Ramos (cell line): ENCODE data around the gene KCNAB1.
"Not testable (repeated sequence)": the region's sequence is repeated elsewhere in the genome, so short reads cannot be mapped to it uniquely, and the experiment has no call there.

Experiments used
- in situ Hi-C: fragments of 300-500 bp; cut with MboI; formaldehyde crosslinking; loops from one replicate; pipeline ENCODE4 v1.14.3; 2022; ENCODE audit warnings: low sequenced_read_pairs; ENCODE audit not compliant: unreplicated experiment

KCNAB1 gene

DNA sequence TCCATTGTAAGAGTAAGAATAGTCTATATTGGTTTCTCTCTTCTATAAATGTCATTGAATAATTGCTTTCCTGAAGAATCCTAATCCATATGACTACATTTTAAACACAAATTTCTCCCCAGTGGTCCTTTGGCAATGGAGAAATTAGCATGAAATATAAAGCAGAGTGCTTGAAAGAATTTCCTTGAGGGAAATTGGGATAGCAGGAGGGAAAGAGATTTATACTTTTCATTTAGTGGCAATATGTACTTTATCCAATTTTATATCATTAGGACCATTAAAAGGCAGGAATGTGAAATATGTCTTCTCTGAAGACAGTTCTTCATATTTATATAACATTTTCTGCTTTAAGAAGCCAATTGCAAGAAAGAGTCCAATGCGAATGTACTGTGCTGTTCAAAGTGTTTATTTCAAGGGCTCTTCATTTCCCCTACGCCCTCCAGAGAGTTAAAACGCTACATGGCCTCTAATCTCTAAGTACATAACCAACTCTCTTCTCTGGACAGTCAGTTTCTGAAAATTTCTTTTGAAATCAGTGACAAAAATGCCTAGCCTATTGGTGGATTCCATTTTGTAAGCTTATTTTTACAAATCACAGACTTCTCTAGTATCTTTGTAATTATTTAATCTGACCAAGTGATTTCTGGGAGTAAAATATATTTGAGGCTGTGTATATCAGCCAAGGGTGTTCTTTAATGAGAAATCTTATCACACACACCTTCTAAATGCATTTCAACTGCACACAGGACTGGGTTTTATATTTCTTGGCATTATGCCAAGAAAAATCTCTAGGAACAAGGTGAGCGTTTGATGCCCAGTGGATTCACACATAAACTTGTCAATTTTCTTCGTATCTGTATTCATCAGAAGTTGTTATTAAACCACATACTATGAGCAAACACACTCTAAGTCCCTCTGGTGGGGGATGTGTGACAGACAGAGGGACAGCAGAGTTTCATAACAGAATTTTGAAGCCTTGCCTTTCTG lies 51.2 kb downstream of the KCNAB1 start:
- in situ Hi-C loops: no loop called here

DNA sequence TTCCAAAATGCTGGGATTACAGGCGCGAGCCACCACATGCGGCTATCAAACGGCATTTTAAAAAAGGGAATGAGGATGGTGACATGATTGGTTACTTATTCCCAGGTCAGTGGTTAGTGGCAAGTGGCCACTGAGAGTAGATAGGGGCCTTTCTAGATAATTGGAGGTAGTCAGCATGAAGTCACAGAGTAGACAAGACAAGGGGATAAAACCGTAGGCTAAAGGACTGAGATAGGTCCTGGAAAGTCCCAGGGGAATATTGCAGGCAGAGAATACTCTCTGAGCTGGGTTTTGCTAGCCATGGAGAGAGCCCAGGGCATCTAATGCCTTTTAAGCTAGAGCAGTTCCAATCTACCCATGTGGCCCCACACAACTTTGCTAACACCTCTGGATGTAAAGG lies 52.2 kb downstream of the KCNAB1 start:
- in situ Hi-C loops: no loop called here

DNA sequence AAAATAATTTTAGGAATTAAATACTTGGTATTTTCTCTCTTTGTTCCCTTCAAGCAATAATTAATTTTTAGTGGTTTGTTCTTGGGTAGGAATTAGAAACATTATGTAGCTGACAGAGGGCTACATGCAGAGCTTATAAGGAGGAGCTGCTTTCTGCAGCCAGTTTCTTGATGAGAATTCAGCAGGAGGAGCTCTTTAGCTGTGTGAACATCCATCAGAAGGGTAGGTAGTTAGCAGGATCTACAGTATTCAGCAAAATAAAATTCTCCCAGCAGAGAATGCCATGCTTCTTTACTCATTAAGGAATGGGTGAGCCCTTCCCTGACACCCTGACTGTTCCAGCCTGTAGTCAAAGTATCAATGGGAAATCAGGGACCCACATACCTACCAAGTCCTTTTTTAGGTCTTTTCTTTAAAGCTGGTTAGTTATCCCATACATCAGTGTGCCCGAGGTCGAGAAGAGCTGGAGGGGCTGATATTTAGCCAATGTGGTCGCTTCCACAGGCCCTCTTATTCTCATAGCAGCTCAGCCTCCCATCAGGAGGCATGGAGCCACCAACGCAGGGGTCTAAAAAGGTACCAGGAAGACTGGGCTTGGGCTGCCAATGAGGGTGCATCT lies 54.0 kb downstream of the KCNAB1 start:
- in situ Hi-C loops: no loop called here

DNA sequence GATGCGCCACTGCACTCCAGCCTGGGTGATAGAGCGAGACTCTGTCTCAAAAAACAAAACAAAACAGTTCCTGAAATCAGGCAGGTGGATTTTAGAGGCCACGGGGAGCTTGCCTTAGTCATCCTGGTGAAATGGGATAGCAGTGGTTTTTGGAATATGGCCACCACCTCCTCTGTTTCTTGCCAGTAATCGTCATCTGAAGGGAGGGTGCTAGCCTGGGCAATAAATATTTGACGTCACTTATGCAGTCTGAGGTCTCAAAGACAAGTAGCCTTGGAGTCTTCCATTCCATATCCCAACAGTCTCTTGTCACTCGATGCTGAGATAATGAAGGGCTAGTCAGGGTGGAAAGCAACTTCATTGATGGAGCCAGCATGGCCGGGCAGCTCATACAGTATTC lies 55.2 kb downstream of the KCNAB1 start:
- in situ Hi-C loops: no loop called here

DNA sequence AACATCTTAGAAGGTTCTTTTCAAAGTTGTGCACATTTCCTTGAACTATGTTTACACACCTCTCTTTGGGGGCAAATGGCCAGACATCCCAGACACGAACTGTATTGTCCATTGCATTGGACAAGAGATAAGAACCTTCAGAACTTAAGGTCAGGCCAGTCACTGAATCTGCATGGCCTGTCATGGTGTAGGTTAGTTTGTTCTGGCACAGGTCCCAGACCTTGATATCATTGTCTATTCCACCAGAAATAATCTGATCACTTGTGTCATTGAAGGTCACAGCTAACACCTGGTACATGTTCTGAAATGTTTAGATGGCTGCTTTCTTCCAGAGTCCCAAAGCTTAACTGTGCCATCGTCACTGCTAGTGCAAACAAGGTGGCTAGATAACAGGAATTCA lies 55.7 kb downstream of the KCNAB1 start:
- in situ Hi-C loops: no loop called here

DNA sequence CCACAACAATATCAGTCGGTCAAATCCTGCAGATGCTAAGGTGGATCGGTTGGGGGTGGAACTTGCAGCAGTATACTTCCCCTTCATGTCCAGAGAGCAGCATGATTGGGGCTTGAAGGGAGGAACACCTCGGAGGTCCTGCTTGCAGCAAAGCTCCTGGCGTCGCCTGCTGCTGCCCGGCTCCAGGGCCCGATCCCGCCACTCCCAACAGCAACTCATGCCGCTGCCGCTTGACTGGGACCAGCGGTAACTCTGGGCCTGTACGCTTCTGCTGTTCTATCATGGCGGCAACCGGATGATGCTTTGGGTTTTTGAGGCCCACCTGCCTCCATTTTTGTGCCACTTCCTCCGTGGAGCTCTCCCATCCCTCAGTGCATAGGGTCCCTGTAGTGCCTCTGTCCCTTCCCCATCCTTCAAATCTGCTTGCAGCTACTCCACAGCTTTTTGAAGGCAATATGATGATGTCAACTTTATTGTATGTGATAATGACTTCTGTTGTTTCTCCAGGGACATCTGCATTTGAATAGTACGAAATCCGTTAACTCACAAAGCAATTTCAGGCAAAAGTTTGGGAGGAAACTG lies 56.3 kb downstream of the KCNAB1 start:
- in situ Hi-C loops: no loop called here

DNA sequence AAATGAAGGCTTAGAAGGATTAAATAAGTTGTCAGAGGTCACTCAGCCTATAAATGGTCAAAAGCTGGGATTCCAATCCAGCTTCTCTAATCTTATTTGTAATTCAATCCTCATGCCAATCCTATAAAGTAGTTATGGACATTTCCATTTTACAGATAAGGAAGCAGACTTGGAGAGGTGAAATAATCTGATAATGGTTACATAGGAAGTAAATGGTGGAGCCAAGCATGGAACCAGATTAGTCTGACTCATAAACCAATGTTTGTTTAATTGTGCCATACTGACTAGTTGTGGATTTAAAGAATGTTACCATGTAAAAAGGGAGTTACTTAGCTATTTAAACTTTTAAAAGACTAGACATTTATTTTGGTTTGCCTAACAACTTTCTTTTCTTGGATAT lies 59.7 kb downstream of the KCNAB1 start:
- in situ Hi-C loops: no loop called here

DNA sequence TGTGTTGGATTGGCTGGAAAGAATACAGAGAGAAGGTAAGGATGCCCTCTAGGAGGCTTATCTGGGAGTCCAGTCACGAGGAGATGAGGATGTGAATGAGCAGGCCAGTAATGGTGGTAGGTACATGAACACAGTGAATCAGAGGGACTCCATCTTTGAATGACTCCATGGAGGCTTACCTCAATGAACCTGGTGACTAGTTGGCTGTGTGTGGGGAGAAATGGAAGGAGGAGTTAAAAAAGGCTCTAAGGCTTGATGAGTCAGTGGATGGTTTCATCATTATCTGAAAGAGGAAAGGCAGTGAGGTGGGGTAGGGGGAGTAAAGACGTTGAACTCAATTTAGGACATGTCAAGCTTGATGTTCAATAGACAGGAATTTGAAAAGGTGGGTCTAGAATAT lies 61.1 kb downstream of the KCNAB1 start:
- in situ Hi-C loops: no loop called here

DNA sequence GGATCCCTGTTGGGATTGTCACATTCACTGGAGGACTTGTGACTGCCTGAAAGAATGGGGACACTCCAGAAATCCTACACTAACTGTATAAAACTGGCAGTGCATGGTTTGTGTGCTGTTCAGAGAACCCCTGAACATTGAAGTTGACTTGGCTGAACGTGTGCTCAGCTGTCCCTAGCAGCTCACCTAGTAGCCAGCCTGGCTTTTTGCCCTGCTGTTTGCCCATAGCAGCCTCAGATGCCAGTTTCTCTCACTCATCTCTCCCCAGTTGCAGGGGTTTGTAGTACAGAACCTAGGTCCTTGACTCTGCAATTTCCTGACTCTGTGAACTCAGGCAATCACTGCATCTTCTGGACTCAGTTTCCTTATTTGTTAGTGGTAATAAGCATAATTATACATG lies 63.0 kb downstream of the KCNAB1 start:
- in situ Hi-C loops: no loop called here

DNA sequence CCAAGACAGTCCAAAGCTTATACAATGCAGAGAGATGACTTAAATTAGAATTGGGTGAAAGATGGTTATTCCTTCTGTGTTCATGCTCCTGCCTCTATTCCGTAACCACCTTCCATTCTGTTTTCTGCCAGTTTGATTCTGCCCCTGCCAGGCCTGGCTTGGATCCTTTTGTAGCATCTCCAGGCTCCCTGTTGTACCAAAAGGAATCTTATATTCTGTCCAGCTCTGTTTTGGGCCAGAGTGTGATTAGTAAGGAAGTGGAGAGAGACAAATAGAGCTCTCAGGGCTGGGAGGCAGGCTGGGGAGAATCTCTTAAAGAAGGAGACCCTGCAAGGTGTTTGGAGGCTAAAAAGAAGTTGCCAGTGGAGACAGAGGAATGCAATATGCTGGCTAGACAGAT lies 63.8 kb downstream of the KCNAB1 start:
- in situ Hi-C loops: no loop called here

DNA sequence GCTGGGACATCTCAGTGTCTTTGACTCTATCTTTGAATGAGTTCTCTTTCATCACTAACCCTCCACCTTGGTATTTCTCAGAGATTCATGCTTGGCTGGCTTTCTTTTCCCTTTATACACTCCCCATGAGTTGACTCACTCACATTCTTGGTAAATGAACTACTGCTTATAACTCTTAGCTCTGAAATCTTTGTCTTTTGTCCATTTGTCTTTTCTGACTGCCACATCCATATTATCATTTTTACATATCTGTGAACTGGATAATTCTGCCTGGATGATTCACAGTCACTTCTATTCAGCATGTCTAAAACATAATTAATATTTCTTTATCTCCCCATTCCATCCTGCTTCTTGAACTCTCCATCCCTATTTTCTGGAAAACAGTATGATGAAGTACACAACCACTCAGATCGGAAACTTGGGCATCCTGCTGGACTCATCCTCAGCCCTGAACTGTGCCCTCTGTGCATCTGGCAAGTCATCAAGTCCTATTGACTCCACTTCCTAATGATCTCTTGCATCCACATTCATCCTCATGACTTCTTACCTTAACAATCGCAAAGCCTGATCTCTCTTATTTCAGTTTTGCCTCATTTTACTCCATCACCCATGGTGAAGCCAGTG lies 66.9 kb downstream of the KCNAB1 start:
- in situ Hi-C loops: no loop called here

DNA sequence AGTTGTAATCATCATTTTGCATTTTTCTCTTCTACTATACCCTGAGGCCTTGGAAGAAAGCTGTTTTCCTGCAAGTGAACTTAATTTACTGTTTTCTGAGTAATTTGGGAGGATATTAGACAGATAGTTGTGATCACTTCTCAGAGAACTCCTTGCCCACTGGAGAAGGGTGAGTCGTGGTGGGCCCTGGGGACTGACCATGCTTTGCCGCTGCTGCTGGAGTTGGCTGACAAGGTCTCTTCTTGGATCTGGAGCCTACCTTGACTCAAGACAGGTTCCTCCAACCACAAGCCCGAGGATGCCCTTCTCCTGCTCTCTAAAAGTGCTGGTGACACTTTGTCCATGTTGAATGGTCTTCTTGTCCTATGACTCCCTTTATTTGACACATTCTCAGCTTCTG lies 68.4 kb downstream of the KCNAB1 start:
- in situ Hi-C loops: no loop called here

DNA sequence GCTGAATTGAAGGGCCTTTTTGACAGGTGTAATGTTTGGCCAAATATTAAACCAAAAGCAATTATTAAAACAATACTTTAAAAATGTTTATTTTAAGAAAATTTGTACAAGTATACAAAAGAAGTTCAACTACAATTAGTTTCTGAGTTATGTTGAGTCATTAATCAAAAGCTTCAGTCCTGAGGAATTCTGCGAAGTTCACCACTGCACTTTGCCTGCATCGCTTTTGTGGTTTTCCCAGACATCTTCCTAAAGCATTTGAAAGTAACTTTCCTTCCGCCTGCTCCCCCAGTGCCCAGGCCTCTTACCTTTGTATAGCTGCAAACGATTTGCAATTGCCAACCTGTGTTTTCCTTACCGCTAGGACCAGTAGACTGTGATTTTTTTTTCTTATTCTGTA lies 69.5 kb downstream of the KCNAB1 start:
- in situ Hi-C loops: no loop called here

DNA sequence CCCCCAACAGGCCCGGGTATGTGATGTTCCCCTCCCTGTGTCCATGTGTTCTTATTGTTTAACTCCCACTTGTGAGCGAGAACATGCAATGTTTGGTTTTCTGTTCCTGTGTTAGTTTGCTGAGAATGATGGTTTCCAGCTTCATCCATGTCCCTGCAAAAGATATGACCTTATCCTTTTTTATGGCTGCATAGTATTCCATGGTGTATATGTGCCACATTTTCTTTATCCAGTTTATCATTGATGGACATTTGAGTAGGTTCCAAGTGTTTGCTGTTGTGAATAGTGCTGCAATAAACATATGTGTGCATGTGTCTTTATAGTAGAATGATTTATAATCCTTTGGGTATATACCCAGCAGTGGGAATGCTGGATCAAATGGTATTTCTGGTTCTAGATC lies 74.6 kb downstream of the KCNAB1 start:
- in situ Hi-C loops: not testable (repeated sequence)

DNA sequence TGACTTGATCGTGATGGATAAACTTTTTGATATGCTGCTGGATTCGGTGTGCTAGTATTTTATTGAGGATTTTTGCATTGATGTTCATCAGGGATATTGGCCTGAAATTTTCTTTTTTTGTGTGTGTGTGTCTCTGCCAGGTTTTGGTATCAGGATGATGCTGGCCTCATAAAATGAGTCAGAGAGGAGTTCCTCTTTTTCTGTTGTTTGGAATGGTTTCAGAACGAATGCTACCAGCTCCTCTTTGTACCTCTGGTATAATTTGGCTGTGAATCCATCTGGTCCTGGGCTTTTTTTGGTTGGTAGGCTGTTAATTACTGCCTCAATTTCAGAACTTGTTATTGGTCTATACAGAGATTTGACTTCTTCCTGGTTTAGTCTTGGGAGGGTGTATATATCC lies 76.8 kb downstream of the KCNAB1 start:
- in situ Hi-C loops: not testable (repeated sequence)

DNA sequence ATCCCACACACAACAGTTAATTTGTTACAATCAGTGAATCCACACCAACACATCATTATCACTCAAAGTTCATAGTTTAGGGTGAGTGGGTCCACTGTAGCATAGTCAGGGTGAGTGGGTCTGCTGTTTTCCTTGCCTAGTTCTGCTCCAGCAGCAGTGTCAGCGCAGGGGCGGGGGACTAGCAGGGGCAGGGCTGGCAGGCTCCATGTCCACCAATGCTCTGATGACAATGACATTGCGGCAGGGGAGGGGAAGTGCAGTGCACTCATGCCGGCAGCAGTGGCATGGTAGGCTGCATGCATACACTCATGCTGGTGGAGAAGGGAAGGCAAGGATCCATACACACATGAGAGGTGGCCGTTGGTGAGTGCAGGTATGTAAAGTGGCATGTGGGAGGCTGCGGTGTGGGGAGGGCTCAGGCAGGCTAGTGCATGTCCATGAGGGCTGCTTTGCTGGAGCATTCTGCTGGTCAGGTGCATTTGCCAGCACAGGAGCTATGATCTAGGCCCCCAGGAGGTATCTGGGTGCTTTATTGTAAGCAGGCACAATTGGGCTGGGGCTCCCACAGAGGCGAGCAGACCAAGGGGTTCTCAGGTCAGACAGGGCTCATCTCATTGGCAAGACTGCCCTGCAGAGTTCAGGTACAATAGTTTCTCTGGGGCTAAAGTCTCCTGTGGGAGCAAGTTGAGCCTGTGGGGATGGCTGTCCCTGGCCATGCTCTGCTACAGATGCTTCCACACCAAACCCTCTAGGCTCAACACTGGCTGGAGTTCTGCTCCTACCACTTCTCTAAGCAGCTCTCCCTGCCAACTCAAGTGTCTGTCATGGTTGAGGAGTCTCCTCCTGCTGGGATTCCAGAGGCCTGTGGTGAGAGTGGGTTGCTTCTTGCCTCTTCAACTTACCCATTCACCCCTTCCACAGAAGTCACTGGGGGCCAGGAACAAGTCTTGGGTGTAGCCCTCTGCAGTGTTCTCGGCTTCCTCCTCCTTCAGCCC lies 81.3 kb downstream of the KCNAB1 start:
- in situ Hi-C loops: no loop called here

DNA sequence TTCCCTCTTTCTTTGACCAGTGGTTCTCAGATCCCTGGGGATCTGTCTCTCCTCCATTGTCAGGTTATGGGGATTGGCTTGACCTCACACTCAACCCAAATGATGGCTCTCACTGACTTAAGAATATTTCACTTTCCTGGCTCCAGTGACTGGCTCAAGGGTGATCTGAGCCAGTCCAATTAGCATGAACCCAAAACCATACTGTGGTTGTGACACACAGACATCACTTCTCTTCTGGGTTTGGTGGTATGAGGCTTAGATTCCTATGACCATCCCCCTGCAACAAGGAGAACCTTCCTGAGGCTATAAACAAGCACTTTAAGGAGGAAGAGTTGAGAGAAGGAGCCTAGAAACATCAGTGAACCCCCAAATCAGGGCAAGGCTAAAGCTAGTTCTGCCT lies 85.8 kb downstream of the KCNAB1 start:
- in situ Hi-C loops: no loop called here

DNA sequence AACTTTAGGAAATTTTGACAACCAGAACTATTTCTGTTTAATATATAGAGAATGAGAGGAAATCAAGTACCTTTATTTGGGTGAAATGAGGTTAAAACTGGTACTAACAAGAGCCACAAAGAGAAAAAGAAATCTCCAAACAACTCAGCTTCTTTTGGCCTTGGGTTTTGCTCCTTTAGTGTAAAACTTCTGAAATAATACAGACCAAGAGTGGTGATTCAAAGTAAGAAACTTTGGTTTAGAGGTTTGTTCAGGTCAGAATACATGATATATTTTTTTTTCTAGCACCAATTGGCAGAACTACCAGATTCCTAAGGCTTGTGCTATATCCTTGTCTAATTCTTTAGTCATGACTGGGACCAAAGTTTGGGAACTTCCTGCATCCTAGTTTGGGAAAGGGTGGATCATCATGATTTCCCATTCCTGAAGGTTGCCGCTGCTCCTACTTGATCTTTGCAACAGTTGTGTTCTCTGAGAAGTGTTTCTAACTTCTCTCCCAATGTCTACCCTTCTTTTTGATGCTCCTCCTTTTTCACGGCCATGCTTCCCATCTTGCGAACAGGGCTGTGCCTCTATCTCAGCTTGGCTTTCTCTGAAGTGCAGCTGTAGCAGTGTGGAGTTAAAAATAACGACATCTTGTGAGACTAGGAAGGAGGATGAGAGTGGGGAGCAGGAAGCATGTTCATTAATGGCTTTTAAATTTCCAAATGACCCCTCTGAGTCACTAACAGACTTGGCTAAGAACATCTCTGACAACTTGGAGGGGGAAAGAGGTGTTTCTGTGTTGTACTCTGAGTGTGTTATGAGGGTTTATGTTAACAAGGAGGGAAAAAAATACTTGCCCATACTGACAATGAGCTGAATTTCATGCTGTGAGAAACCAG lies 87.7 kb downstream of the KCNAB1 start:
- in situ Hi-C loops: no loop called here
